ENCODE results near the gene ARHGAP9. TPM values are rescaled to one million over a fixed set of nuclear protein-coding genes. Genes with fewer than 3 reads are reported as not detected.

ARHGAP9 gene
- total and polyA plus RNA-seq, 2 of the 8 experiments (the other 6 are each of a cell fraction or from before 2014, with no cell fraction given) = 3.2 to 6.0 TPM

DNA sequence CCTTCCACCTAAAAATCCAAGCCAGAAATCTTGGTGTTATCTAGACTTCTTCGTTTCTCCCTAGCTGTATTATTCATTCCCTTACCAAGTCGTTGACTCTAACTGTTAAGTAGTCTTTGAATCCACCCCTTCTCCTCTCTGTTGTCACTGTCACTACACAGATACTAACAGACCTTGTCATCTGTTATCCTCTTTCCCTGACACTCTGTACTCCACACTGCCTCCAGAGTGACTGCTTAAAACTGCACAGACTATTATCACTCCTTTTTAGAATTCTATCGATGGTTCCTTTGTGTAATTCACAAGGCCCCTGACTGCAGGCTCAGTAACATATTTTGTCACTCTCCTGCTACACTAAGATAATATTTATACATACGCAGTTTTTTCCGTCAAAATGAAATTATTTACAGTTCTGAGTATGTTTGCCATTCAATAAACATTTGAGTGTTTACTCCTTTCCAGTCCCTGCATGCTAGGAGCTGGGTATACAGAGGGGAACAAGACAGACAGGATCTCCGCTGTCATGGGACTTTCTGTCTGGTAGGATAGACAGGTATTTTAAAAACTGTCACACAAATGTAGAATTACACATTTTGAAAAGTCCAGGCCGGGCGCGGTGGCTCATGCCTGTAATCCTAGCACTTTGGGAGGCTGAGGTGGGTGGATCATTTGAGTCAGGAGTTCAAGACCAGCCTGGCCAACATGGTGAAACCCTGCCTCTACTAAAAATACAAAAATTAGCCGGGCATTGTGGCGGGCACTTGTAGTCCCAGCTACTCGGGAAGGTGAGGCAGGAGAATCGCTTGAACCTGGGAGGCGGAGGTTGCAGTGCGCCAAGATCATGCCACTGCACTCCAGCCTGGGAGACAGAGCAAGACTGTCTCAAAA lies 12.0 kb upstream of the ARHGAP9 start:
- ChIA-PET POLR2A (ENCODE audit: partially characterized antibody) (interaction anchor here (0.9 to 1.3 kb wide), 4 partner anchors 37 to 121 kb away, joined by 3 to 4 read pairs (median 3); no protein-coding TSS in a partner anchor), CTCF (ENCODE audit: partially characterized antibody) (interaction anchor here (0.7 to 25.1 kb wide), 6 partner anchors 11 to 34 kb away, joined by 3 to 441 read pairs (median 4); partner anchors contain the start of genes GLI1 and INHBE)
- FAIRE-seq (no peak), DNase-seq (ENCODE audit: low read depth in 1 of 2, low spot score in 2 of 2) (no peak)
- Histone ChIP-seq H2BK5ac (ENCODE audit: low read depth, low read length) (no peak overlapping the region), H3K4me3 (ENCODE audit: extremely low read depth in 1 of 4, insufficient read depth in 2 of 4, low read depth in 3 of 4, low read length in 4 of 4) (no peak overlapping the region), H4K5ac (ENCODE audit: insufficient read length, low read depth, low read length) (no peak overlapping the region), H3K56ac (replicated peaks; ENCODE audit: insufficient read length, low read depth, low read length) (no peak overlapping the region), H3K9ac (replicated peaks in 1 of 4; ENCODE audit: extremely low read depth in 1 of 4, low read depth in 3 of 4, low read length in 3 of 4) (no peak overlapping the region), H3K4me2 (ENCODE audit: insufficient read depth in 1 of 2, low read depth in 2 of 2, low read length in 2 of 2) (no peak overlapping the region), H2BK12ac (ENCODE audit: low read depth, low read length) (no peak overlapping the region), H2BK15ac (ENCODE audit: low read length) (no peak overlapping the region), H2BK20ac (ENCODE audit: low read length) (no peak overlapping the region), H3K27ac (ENCODE audit: low read depth, low read length) (no peak overlapping the region), H3K27me3 (replicated peaks in 1 of 4; ENCODE audit: control insufficient read depth in 3 of 4, extremely low read depth in 1 of 4, insufficient read depth in 3 of 4, low read length in 3 of 4) (no peaks in the 10 kb centered on the region), H3K14ac (ENCODE audit: insufficient read length) (no peak overlapping the region), H3K36me3 (ENCODE audit: control insufficient read depth in 2 of 4, insufficient read depth in 4 of 4, low read length in 3 of 4) (peaks cover 24 to 65% (median 47%) of the 10 kb centered on the region in 4 experiments), H3K18ac (ENCODE audit: extremely low read depth, low read length) (no peak overlapping the region), H2AK5ac (ENCODE audit: low read depth, low read length) (no peak overlapping the region), H4K91ac (replicated peaks; ENCODE audit: insufficient read length, low read length) (no peak overlapping the region), H4K8ac (ENCODE audit: extremely low read depth, insufficient read depth, low read length) (no peak overlapping the region), H3K23ac (ENCODE audit: insufficient read length) (no peak overlapping the region), H3K4me1 (replicated peaks in 1 of 4; ENCODE audit: control insufficient read depth in 3 of 4, insufficient read depth in 4 of 4, low read length in 3 of 4) (peaks cover 0 to 7% (median 2%) of the 10 kb centered on the region in 4 experiments; a peak in 5 of 7 replicates), H3K23me2 (ENCODE audit: low read depth, low read length) (peaks cover 7% of the 10 kb centered on the region; the same call in 1 of the 2 replicates), H2AFZ (ENCODE audit: low read length) (no peak overlapping the region), H3K9me3 (ENCODE audit: insufficient read depth in 2 of 2, low read depth in 1 of 2, low read length in 1 of 2) (no peaks in the 10 kb centered on the region; a peak in 1 of 4 replicates), H3K79me1 (ENCODE audit: low read depth, low read length) (peaks cover 8% of the 10 kb centered on the region; the same call in 1 of the 2 replicates), H3K79me2 (ENCODE audit: control insufficient read depth in 1 of 2, insufficient read depth in 2 of 2, low read length in 2 of 2) (peaks cover 14 to 28% of the 10 kb centered on the region in 2 experiments), H4K20me1 (replicated peaks in 1 of 2; ENCODE audit: control insufficient read depth in 1 of 2, insufficient read depth in 2 of 2, low read length in 2 of 2) (peaks cover 0 to 3% of the 10 kb centered on the region in 2 experiments), H3K4ac (replicated peaks; ENCODE audit: insufficient read length, low read depth, low read length) (no peak overlapping the region), H2BK120ac (replicated peaks; ENCODE audit: low read depth, low read length) (no peak overlapping the region)
- TF ChIP-seq, protein P1, sequence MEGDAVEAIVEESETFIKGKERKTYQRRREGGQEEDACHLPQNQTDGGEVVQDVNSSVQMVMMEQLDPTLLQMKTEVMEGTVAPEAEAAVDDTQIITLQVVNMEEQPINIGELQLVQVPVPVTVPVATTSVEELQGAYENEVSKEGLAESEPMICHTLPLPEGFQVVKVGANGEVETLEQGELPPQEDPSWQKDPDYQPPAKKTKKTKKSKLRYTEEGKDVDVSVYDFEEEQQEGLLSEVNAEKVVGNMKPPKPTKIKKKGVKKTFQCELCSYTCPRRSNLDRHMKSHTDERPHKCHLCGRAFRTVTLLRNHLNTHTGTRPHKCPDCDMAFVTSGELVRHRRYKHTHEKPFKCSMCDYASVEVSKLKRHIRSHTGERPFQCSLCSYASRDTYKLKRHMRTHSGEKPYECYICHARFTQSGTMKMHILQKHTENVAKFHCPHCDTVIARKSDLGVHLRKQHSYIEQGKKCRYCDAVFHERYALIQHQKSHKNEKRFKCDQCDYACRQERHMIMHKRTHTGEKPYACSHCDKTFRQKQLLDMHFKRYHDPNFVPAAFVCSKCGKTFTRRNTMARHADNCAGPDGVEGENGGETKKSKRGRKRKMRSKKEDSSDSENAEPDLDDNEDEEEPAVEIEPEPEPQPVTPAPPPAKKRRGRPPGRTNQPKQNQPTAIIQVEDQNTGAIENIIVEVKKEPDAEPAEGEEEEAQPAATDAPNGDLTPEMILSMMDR (IDR thresholded peaks at IDR 0.05; ENCODE audit: control extremely low read depth in 1 of 3, insufficient read depth in 1 of 3, low read depth in 1 of 3, low read length in 3 of 3) = peak in 1 of 3 experiments; percentile 34; a peak in 1 of 4 replicates
- TF ChIP-seq PHF8 (conservative IDR thresholded peaks at IDR 0.05; ENCODE audit: low read depth, low read length) = no peak
- 97% methylated on average over 15 of the region's 15 CpGs; no CpG with 5 or more reads in 1 of the 2 experiments for WGBS, 2 experiments (ENCODE audit: extremely low coverage in 1 of 2, insufficient coverage in 1 of 2, insufficient read length in 1 of 2, insufficient replicate concordance in 2 of 2, low coverage in 1 of 2, low lambda C conversion rate in 2 of 2, missing lambda C conversion rate in 1 of 2)

Data from H1 (cell line).